NB4 (cell line): ENCODE measurements around the gene RBM26.

Source experiments
- DNase-seq: peaks from one replicate; pipeline ENCODE4 v3.0.0; 2010; ENCODE audit warnings: low read depth
- H3K4me3 ChIP-seq: one replicate; pipeline ENCODE4 v1.5.1; 2011; ENCODE audit warnings: mild to moderate bottlenecking, low read depth, low read length, moderate library complexity
- MYC ChIP-seq: IDR thresholded peaks from 2 replicates; pipeline ENCODE4 v1.6.1; 2011; ENCODE audit warnings: low read depth, low read length
- POLR2A ChIP-seq: IDR thresholded peaks from 2 replicates; pipeline ENCODE4 v1.6.1; 2011; ENCODE audit warnings: mild to moderate bottlenecking; ENCODE audit not compliant: insufficient read length; ENCODE audit errors: extremely low read depth
- TF ChIP-seq, protein P1 (sequence below): IDR thresholded peaks from one replicate; pipeline ENCODE4 v1.5.1; 2012; ENCODE audit warnings: low read depth, low read length
- TF ChIP-seq, protein P2 (sequence below): IDR thresholded peaks from 2 replicates; pipeline ENCODE4 v1.6.1; 2011; ENCODE audit warnings: low read depth, low read length

The RBM26 gene

DNA sequence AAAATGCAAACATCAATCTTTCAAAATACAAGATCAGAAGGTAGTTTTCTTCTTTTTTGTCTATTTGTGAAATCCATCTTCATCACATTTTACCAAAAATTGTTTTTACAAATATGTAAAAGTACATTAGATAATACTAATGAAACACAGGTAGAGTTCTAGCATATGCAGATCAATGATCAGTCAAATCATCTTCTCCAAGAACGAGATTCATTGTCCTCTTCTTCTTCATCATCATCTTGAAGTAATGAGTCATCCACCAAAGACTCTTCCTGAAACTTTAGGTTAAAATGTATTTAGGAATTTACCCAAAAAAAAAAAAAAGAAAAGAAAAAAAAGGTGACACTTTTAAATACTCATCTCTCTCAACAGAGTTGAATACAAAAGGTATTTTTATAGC lies 85.6 kb downstream of the RBM26 start:
- H3K4me3 ChIP-seq = no peak overlapping the region
- no peak for DNase-seq
- TF ChIP-seq MYC = no peak
- TF ChIP-seq, protein P1, sequence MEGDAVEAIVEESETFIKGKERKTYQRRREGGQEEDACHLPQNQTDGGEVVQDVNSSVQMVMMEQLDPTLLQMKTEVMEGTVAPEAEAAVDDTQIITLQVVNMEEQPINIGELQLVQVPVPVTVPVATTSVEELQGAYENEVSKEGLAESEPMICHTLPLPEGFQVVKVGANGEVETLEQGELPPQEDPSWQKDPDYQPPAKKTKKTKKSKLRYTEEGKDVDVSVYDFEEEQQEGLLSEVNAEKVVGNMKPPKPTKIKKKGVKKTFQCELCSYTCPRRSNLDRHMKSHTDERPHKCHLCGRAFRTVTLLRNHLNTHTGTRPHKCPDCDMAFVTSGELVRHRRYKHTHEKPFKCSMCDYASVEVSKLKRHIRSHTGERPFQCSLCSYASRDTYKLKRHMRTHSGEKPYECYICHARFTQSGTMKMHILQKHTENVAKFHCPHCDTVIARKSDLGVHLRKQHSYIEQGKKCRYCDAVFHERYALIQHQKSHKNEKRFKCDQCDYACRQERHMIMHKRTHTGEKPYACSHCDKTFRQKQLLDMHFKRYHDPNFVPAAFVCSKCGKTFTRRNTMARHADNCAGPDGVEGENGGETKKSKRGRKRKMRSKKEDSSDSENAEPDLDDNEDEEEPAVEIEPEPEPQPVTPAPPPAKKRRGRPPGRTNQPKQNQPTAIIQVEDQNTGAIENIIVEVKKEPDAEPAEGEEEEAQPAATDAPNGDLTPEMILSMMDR = no peak
- TF ChIP-seq, protein P2, sequence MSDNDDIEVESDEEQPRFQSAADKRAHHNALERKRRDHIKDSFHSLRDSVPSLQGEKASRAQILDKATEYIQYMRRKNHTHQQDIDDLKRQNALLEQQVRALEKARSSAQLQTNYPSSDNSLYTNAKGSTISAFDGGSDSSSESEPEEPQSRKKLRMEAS = no peak

DNA sequence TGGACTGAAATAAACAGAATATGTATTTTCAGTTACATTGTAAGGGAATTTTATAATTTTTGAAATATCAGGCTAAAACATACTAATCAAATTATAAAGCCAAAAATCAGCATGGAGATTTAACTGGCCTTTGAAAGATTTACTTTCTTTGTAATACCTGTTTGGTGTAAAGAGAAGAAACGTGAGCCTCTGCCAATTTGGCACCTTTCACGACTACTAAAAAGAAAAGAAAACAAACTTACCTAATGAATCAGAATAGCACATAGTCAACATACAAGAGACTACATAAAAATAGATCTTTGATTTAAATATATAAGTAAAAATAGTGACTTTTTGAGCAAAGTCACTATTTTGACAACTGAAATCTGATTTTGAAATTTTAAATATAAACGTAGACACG lies 87.4 kb downstream of the RBM26 start:
- H3K4me3 ChIP-seq = no peak overlapping the region
- no peak for DNase-seq
- TF ChIP-seq MYC (no peak), POLR2A (no peak)
- TF ChIP-seq, protein P1 = no peak
- TF ChIP-seq, protein P2 = no peak

DNA sequence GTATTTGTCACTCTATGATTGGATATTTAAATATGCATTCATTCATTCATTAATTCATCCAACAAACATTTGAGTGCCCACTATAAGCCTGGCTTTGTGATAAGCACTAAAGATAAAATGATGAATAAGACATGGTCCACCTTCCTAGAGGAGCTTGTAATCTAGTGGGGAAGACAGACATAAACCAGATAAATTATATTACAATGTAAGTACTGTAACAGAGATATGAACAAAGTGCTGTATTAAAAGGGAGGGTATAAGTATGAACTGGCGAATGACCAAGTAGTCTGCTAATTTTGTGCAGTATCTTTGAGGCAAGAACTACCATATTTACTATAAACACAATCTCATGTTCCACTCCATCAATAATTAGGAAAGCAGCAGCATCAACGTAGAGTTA lies 88.2 kb downstream of the RBM26 start:
- no peak overlapping the region for H3K4me3 ChIP-seq
- TF ChIP-seq, protein P2 = no peak
- TF ChIP-seq, protein P1 = no peak
- TF ChIP-seq POLR2A = no peak
- TF ChIP-seq MYC = no peak
- DNase-seq = no peak

DNA sequence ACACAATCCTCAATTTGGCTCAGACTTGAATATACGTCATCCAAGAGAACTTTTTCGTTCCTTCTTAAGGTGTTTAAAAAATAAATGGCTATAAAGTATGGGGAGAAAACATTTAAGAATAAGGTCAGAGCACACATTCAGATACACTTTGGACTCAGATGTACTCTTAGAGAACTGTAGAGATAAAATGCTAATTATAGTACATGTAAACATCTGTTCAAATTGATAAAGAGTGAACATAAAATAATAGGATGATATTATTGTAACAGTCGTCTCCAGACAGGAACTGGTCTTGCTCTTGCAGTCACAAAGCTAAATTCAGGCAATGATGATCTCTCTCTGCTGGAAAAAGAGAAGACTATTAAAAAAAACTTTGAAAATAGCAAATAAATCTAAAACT lies 91.4 kb downstream of the RBM26 start:
- no peak for DNase-seq
- H3K4me3 ChIP-seq = no peak overlapping the region
- TF ChIP-seq, protein P1 = no peak
- TF ChIP-seq MYC = no peak
- TF ChIP-seq POLR2A = no peak
- TF ChIP-seq, protein P2 = no peak

DNA sequence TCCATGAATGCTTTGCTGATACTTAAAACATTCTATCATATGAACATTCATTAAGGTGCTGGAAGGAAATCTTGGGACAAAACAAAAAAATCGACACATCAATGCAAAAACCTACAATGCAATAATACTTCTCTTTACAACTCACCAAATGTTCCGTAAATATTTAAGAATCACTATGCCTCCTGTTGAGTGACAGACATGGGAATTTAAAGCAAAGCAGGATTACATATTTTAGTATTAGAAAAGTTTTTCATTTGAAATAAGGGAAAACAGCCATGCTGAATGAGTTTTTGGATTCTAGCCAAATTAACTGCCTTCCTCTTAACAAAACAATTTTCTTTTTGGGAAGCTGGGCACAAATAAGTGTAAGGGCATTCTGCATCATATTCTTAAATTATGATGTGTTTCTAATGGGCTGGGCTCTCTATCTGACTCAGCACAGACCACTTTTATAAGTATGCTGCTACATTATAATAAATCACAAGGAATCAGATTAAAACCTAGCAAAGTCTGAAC lies 93.7 kb downstream of the RBM26 start:
- no peak for TF ChIP-seq POLR2A
- TF ChIP-seq, protein P1 = no peak
- no peak for TF ChIP-seq MYC
- H3K4me3 ChIP-seq = no peak overlapping the region
- DNase-seq = no peak

DNA sequence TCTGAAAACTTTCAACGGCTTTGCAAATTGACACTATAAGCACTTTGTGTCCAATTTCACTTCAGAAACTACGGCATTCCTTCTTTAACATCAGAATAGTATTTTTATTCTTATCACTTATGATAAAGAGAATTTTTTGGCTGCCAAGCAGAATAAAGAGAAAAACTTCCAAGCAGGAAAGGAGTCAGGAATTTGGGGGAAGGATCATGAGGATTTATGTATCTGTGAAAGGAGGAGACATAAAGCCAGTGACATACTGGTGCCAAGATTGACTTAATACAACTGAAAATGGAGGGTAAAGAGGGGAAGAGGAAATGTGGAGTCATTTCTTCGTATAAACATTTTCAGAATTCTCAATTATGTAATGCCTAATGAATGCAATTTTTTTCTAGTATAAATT lies 94.7 kb downstream of the RBM26 start:
- no peak overlapping the region for H3K4me3 ChIP-seq
- TF ChIP-seq MYC = no peak
- no peak for TF ChIP-seq POLR2A
- TF ChIP-seq, protein P2 = no peak
- TF ChIP-seq, protein P1 = no peak
- no peak for DNase-seq
